Upper lobe of left lung (tissue), 4 donors: ENCODE results near the gene COLEC11.

Source experiments
- EP300 ChIP-seq, 4 donors: sonication (generic); formaldehyde crosslinking; IDR thresholded peaks; one replicate each; pipeline ENCODE4 v1.5.1; 2017; ENCODE audit warnings: antibody characterized with exemption in 4 of 4, control low read depth in 2 of 4
- POLR2AphosphoS5 ChIP-seq, 2 donors: sonication (generic); formaldehyde crosslinking; IDR thresholded peaks; one replicate each; pipeline ENCODE4 v1.5.1; 2017; ENCODE audit warnings: antibody characterized with exemption in 2 of 2

- TF ChIP-seq EP300 (IDR thresholded peaks at IDR 0.05): no peak
- no peak for TF ChIP-seq POLR2AphosphoS5 (IDR thresholded peaks at IDR 0.05)
Measured at GRCh38 chr2:3613524-3613905, 18.6 kb downstream of the COLEC11 start.
